GM19328 (cell line): ENCODE data around the gene FAF2.
"Not testable (repeated sequence)": the region's sequence is repeated elsewhere in the genome, so short reads cannot be mapped to it uniquely, and the experiment has no call there.

ENCODE experiments used
- ATAC-seq: cut with Tn5 transposase; IDR thresholded peaks from one replicate; pipeline ENCODE4 v1.9.1; 2021; ENCODE audit warnings: mild to moderate bottlenecking, moderate library complexity; ENCODE audit not compliant: unreplicated experiment

The FAF2 gene

DNA sequence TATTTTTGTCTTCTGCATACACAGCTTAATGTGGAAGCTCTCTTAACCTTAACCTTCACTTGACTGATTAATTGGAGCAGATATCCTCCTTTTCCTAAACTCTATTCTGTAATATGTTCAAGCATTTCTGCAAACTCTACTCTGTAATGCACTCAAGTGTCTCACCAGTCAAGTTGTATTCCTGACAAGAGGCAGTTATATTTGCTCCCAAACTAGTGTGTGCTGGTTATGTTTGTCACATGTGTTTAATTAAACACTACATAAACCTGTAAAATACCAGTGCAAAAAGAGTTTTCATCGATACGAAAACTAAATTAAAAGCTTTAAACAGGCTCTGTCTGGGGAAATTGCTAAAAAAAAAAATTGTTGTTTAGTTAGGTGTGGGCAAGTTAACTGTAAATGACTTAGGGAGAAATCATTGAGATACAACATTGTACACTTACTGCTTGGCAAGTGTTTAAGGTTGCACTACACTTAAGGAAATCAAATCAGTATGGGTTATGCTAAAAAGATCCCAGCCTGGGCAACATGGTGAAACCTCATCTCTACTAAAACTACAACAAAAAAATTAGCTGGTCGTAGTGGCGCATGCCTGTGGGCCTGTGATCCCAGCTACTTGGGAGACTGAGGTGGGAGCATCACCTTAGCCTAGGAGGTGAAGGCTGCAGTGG, 6.7 kb downstream of the FAF2 start:
- no peak for ATAC-seq

DNA sequence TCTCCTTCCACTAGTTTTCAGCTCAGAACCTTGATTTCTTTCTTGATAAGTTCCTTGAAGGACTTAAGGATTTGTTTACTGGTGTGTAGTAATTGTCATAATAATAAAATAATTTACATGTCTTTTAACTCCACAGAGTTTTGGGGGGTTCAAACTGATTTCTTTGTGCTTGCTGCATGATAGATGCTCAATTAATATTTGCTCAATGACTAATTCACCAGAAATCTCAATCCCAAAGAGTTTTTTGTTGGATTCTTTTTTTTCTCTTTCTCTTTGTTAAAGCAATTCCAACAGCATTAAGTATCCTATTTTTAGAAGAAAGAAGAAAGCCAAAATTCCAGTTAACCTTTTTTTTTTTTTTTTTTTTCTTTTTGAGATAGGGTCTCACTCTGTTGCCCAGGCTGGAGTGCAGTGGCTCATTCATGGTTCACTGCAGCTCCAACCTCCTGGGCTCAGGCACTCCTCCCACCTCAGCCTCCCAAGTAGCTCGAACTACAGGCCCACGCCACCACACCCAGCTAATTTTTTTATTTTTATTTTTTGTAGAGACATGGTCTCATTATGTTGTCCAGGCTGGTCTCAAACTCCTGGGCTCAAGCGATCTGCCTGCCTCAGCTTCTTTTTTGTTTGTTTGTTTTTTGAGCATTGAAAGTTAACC, 10.8 kb downstream of the FAF2 start:
- no peak for ATAC-seq

DNA sequence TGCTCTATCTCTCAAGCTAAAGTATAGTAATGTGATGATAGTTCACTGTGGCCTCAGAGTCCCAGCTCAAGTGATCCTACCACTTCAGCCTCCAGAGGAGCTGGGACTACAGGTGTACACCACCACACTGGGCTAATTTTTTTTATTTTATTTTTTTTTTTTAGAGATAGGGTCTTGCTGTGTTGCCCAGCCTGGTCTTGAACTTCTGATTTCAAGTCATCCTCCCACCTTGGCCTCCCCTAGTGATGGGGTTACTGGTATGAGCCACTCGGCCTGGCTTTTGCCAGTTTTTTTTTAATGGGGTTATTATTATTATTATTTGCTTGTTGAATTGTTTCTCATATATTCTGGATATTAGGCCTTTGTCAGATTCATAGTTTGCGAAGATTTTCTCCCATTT, 13.2 kb downstream of the FAF2 start:
- ATAC-seq = no peak

GRCh38 chr5:176463113-176463764, 15.1 kb downstream of the FAF2 start:
- ATAC-seq = no peak

- no peak for ATAC-seq
Observed at GRCh38 chr5:176466245-176466871, 18.2 kb downstream of the FAF2 start.

GRCh38 chr5:176469296-176469695, 21.1 kb downstream of the FAF2 start:
- no peak for ATAC-seq

- ATAC-seq = no peak
Observed at GRCh38 chr5:176470539-176470938, 22.4 kb downstream of the FAF2 start.

GRCh38 chr5:176471098-176471497, 22.9 kb downstream of the FAF2 start:
- no peak for ATAC-seq

DNA sequence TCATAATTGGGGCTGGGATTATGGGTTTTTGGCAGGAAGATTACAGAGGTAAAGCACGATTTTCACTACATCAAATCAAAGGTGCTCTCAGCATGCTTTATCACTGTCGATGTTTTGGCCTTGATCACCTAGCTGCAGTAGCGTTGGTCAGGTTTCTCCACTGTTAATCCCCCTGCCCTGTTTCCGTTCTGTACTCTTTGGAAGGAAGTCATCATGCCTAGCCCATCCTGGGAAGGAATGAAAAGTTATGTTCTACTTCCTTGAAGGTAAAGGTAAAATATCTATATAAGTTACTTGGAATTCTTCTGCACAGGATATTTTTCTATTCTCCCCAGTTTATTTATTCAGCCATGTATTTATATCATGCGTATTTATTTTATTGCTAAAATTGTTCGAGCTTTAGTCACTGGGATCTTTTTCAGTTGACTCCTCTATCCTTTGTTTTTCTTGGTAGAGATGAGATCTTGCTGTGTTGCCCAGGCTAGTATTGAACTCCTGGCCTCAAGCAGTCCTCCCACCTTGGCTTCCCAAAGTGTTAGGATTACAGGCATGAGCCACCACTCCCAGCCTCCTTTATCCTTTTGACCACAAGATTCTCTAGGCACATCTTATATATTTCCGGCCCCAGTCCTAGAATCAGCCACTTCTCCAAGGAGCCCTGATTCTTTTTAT, 25.3 kb downstream of the FAF2 start:
- no peak for ATAC-seq

GRCh38 chr5:176474476-176474875, 26.3 kb downstream of the FAF2 start:
- ATAC-seq = no peak

- ATAC-seq = no peak
Observed at GRCh38 chr5:176481711-176482110, 33.5 kb downstream of the FAF2 start.

DNA sequence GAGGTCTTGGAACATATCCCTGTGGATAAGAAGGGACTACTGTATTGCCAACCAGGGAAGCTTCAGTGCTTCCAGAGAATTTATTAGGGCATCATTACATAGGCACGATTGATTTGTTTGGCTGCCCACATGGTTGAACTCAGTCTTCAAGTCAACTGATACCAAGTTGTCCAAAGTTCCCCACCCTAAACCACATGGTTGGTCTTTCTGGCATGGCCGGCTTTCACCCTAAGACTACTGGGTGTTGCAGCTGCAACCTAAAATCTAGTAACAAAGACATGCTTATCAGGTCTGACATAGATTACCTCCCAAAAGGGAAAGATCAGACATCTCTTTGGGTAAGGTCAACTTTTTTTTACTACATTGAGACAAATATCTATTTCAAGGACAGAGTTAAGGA, 37.0 kb downstream of the FAF2 start:
- no peak for ATAC-seq

- ATAC-seq = no peak
Observed at GRCh38 chr5:176486189-176486757, 38.1 kb downstream of the FAF2 start.

GRCh38 chr5:176487160-176487559, 39.0 kb downstream of the FAF2 start:
- ATAC-seq = not testable (repeated sequence)

DNA sequence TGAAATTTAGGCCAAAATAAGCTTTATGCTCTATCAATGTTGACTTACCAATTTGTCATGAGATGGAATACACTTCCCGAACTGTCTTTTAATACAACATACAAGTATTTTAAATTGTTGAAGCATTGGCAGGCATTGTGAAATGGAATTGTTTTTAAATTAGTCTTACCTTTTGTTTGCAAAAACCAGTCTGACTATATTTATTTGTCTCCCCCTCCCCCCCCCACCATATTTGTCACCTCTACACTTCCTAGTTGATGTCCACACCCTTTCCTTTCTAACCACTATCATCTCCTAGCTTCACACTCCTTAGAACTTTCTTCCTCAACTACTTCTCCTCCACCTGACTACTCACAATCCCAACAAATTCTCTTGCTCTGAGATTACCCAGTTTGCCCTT, 40.9 kb downstream of the FAF2 start:
- ATAC-seq = no peak

- ATAC-seq = no peak
Observed at GRCh38 chr5:176490301-176490700, 42.1 kb downstream of the FAF2 start.

DNA sequence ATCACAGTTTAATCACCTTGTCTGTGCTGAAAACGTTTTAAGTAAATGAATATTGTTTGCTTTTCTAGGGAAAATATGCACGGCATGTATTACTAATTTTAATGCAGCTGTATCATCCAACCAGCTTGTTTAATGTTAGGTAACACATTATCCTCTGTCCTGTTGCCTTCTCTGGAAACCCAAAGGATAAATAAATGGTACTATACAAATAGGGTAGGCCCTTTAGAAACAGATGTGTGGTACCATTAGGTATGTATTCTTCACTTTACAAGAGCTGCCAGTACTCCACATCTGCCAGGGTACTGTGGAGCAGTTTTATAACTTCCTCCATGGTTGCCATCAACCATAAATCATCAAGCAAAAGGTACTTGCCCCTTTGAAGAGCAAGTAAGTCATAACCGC, 42.9 kb downstream of the FAF2 start:
- no peak for ATAC-seq

DNA sequence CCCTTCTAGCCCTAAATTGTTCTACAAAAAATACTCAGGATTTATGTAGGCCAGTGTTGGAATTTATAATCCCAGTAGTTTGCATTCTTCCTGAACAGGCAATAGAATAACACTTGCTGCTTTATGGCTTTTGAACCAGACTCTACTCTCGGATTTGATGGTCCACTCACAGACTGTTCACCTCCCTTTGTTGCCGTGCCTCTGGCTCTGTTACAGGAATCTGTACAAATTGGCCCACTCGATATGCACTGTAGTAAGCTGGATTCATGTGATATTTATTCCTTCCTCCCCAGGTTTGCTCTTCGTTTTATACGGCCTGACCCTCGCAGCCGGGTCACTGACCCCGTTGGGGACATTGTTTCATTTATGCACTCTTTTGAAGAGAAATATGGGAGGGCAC, 43.7 kb downstream of the FAF2 start:
- ATAC-seq = no peak

DNA sequence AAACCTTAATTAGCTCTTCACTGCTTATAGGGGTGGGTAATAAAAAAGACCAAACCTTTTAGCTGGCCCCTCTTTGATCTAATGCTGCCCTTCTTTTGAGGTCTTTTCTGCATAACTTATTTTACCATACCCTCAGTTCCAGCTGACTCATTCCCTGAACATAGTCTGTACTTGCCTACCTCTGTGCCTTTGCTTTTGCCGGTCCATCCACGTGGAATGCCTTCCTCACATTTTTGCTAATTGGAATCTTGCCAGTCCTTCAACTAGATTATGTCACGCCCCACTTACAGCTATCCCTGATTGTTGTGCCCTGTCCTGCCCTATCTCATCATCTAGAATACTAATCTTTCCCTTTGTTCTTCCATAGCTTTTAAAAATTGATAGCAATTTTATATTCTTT, 44.2 kb downstream of the FAF2 start:
- ATAC-seq = no peak

DNA sequence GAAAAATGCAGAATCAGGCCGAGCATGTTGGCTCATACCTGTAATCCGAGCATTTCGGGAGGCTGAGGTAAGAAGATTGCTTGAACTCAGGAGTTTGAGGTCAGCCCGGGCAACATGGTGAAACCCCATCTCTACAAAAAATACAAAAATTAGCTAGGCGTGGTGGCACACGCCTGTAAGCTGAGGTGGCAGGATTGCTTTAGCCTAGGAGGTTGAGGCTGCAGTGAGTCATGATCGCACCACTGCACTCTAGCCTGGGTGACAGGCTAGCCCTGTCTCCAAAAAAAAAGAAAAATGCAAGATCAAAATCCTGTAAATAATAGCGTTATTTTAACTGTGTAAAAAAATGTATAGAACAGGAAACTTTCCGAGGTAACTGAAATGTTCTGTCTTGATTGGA, 49.7 kb downstream of the FAF2 start:
- ATAC-seq = no peak

- ATAC-seq = no peak
Observed at GRCh38 chr5:176499273-176499672, 51.1 kb downstream of the FAF2 start.
